ENCODE data around the gene DLGAP4. TPM values are rescaled to one million over a fixed set of nuclear protein-coding genes. Genes with fewer than 3 reads are reported as not detected.

The DLGAP4 gene
- total and polyA plus RNA-seq, 2 of the 13 experiments (the other 11 are each of a cell fraction or from before 2014, with no cell fraction given), result 15.2 to 26.7 TPM

GRCh38 chr20:36270744-36271638 lies 35.1 kb upstream of the DLGAP4 start (continued):
- TF ChIP-seq ZHX2 (IDR thresholded peaks at IDR 0.05; ENCODE audit: low read depth) (peak; percentile 67; the same call in 1 of the 2 replicates), ZHX2 (CRISPR knock-in tag; IDR thresholded peaks at IDR 0.05; ENCODE audit: borderline replicate concordance) (no peak), ZNF282 (IDR thresholded peaks at IDR 0.05; ENCODE audit: partially characterized antibody) (no peak), SNAI1 (CRISPR knock-in tag; IDR thresholded peaks at IDR 0.05; ENCODE audit: borderline replicate concordance) (no peak), GABPB1 (CRISPR knock-in tag; IDR thresholded peaks at IDR 0.05) (peak; percentile 94), ESRRA (CRISPR knock-in tag; IDR thresholded peaks at IDR 0.05; ENCODE audit: low read depth) (no peak), DBP (CRISPR knock-in tag; IDR thresholded peaks at IDR 0.05; ENCODE audit: not compliant biosample characterization) (no peak), ZNF670 (CRISPR knock-in tag; IDR thresholded peaks at IDR 0.05; ENCODE audit: borderline replicate concordance) (no peak), SIN3B (IDR thresholded peaks at IDR 0.05; ENCODE audit: low read length) (no peak), HOXA5 (CRISPR knock-in tag; IDR thresholded peaks at IDR 0.05) (no peak), ZNF563 (CRISPR knock-in tag; IDR thresholded peaks at IDR 0.05) (no peak; the same call in 1 of the 2 replicates), ZNF329 (CRISPR knock-in tag; IDR thresholded peaks at IDR 0.05; ENCODE audit: low read depth) (0 out of 2 replicates have a peak, but pooled peaks have one; percentile 14), IKZF1 (IDR thresholded peaks at IDR 0.05) (no peak), TBL1XR1 (IDR thresholded peaks at IDR 0.05; ENCODE audit: borderline replicate concordance, low read length, partially characterized antibody) (no peak), YEATS4 (CRISPR knock-in tag; IDR thresholded peaks at IDR 0.05; ENCODE audit: borderline replicate concordance) (peak; percentile 23; the same call in 1 of the 2 replicates), STAT6 (CRISPR knock-in tag; IDR thresholded peaks at IDR 0.05; ENCODE audit: borderline replicate concordance) (no peak), HOMEZ (CRISPR knock-in tag; IDR thresholded peaks at IDR 0.05; ENCODE audit: low read depth) (no peak), ZNF614 (CRISPR knock-in tag; IDR thresholded peaks at IDR 0.05; ENCODE audit: borderline replicate concordance) (peak; percentile 41; the same call in 1 of the 2 replicates)

Data from HepG2 (cell line).